ENCODE measurements around the gene OR4C16.

Gene OR4C16, protein sequence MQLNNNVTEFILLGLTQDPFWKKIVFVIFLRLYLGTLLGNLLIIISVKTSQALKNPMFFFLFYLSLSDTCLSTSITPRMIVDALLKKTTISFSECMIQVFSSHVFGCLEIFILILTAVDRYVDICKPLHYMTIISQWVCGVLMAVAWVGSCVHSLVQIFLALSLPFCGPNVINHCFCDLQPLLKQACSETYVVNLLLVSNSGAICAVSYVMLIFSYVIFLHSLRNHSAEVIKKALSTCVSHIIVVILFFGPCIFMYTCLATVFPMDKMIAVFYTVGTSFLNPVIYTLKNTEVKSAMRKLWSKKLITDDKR

DNA sequence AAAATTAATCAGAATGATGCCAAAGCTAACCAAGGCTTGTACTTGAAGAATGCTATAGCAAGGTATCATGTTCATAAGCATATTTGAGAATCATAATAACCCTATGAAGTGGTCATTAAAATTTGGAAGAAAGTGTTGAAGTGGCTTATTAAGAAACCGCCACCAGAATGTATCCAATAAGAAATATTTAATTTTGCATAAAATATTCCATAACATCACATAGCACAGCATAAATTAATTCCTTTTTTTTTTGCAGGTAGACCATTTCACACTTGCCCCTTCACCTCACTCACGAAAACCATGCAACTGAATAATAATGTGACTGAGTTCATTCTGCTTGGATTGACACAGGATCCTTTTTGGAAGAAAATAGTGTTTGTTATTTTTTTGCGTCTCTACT lies at the start of gene OR4C16:
Gene OR4C16 (plus strand): TSS at position 301 of the 400 bp plus-strand sequence. CDS start 0 bp downstream, at position 301.
- no peak for DNase-seq

DNA sequence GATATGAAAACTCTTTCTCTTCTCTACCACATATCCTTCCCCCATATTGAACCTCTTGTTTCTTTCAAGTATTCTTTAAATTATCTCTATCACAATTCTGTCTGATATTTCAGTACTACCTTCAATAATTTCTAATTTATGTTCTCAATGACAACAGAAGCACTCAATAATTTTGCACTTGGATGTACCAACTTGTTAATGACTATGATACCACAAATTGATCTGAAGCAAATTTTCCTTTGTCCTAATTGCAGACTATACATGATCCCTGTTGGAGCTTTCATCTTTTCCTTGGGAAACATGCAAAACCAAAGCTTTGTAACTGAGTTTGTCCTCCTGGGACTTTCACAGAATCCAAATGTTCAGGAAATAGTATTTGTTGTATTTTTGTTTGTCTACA lies 17.8 kb upstream of the OR4C16 start, which contains the start of gene OR4C15:
Gene OR4C15 (plus strand): TSS at position 301 of the 400 bp plus-strand sequence. CDS start 0 bp downstream, at position 301.
- no peak for DNase-seq

DNA sequence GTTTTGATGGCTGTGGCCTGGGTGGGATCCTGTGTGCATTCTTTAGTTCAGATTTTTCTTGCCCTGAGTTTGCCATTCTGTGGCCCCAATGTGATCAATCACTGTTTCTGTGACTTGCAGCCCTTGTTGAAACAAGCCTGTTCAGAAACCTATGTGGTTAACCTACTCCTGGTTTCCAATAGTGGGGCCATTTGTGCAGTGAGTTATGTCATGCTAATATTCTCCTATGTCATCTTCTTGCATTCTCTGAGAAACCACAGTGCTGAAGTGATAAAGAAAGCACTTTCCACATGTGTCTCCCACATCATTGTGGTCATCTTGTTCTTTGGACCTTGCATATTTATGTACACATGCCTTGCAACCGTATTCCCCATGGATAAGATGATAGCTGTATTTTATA lies 620 bp downstream of the OR4C16 start:
- no peak for DNase-seq

DNA sequence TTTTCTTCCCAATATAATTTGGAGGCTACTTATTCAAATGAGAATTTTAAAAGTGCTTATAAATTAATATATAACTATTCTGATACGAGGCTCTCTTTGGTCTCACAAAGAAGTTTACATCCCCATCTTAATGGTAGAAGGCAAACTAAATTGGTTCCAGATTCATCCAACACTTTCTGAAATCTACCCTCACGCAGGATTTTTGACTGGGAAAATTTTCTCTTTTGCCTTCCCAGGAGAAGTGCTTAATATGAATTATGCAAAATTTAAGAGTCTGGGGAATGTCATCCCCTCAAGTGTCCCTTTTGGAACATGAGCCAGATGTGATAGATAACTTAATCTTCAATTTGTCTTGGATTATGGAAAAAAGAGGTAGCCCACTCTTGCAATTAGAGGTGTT lies 35.6 kb downstream of the OR4C16 start, which contains the start of gene OR4C11:
Gene OR4C11 (minus strand): TSS at position 101 of the 400 bp plus-strand sequence. CDS start 3,272 bp downstream, outside the sequence.
- no peak for DNase-seq

Measured in NCI-H2029 treated with DMSO at 0.1 percent for 48 hours (cell line).